HG03457 (cell line): ENCODE measurements around the gene UFC1.
A peak's percentile ranks its signal among the peaks of the same experiment; 100 is the strongest.

ENCODE experiments used
- ATAC-seq: cut with Tn5 transposase; IDR thresholded peaks from one replicate; pipeline ENCODE4 v1.9.1; 2021; ENCODE audit warnings: moderate number of reproducible peaks; ENCODE audit not compliant: unreplicated experiment

Gene UFC1

GRCh38 chr1:161168906-161169305 lies 15.1 kb downstream of the UFC1 start:
- no peak for ATAC-seq

GRCh38 chr1:161171191-161171590 lies 17.4 kb downstream of the UFC1 start:
- ATAC-seq: no peak

GRCh38 chr1:161171696-161172095 lies 17.9 kb downstream of the UFC1 start:
- ATAC-seq: no peak

GRCh38 chr1:161172349-161172748 lies 18.6 kb downstream of the UFC1 start:
- no peak for ATAC-seq

GRCh38 chr1:161172776-161173376 lies 19.1 kb downstream of the UFC1 start:
- ATAC-seq: no peak

GRCh38 chr1:161173711-161174110 lies 19.9 kb downstream of the UFC1 start:
- no peak for ATAC-seq

- ATAC-seq: no peak
Measured at GRCh38 chr1:161174911-161175310, 21.1 kb downstream of the UFC1 start.

- no peak for ATAC-seq
Measured at GRCh38 chr1:161175771-161176453, 22.1 kb downstream of the UFC1 start.

GRCh38 chr1:161176468-161177111 lies 22.8 kb downstream of the UFC1 start:
- peak; percentile 18 for ATAC-seq

GRCh38 chr1:161177112-161177935 lies 23.5 kb downstream of the UFC1 start, which contains the start of gene B4GALT3:
Gene B4GALT3, minus strand, starts transcription at chr1:161177507. Its CDS starts 1,447 bp downstream, at chr1:161176060.
- peak; percentile 48 for ATAC-seq

- no peak for ATAC-seq
Measured at GRCh38 chr1:161177936-161178244, 24.1 kb downstream of the UFC1 start.

- ATAC-seq: no peak
Measured at GRCh38 chr1:161179698-161180097, 25.9 kb downstream of the UFC1 start.

- ATAC-seq: no peak
Measured at GRCh38 chr1:161180639-161181038, 26.9 kb downstream of the UFC1 start.

GRCh38 chr1:161182214-161182613 lies 28.4 kb downstream of the UFC1 start:
- no peak for ATAC-seq

GRCh38 chr1:161185282-161185682 lies 31.5 kb downstream of the UFC1 start:
- ATAC-seq: peak; percentile 53

GRCh38 chr1:161185732-161186311 lies 32.0 kb downstream of the UFC1 start:
- ATAC-seq: peak; percentile 15

GRCh38 chr1:161187311-161187710 lies 33.5 kb downstream of the UFC1 start:
- no peak for ATAC-seq

- no peak for ATAC-seq
Measured at GRCh38 chr1:161188381-161188780, 34.6 kb downstream of the UFC1 start.

GRCh38 chr1:161189036-161189435 lies 35.3 kb downstream of the UFC1 start:
- ATAC-seq: no peak

GRCh38 chr1:161190962-161191521 lies 37.3 kb downstream of the UFC1 start:
- ATAC-seq: no peak

- no peak for ATAC-seq
Measured at GRCh38 chr1:161191971-161192370, 38.2 kb downstream of the UFC1 start.
